ENCODE results near the gene TXNL1. TPM values are rescaled to one million over a fixed set of nuclear protein-coding genes. Genes with fewer than 3 reads are reported as not detected.
A peak's percentile ranks its signal among the peaks of the same experiment; 100 is the strongest.

Gene TXNL1
- total RNA-seq, 1 donor from 2014 or later: 104 TPM

DNA sequence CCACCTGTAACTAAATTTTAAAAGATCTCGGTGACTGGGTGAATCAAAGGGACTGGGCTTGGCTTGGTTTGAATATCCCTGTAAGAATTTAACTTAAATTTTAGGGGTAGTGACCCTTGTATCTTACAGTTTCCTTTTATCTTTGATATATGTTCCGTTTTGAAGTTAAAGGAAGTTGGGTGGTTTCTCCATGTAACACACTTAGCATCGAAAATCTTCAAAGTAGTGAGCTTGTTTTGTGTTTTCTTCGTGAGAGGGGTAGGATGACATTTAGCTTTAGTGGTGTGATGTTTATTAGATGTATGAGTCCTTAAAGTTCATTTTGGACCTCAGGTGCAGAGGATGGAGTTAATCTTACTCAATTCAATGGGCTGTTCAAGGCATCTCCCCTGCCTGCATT is 14.4 kb upstream of the TXNL1 start:
- intact Hi-C loops (cut with micrococcal nuclease): loop anchor here (5.0 kb wide), 1 partner anchor 1066 kb away; the partner anchor contains the start of gene TCF4
- peak overlapping the region; percentile 81 for H3K4me3 Mint-ChIP-seq
- H3K27ac Mint-ChIP-seq: peak overlapping the region; percentile 87
- DNase-seq: no peak
- peaks cover 6% of the 10 kb centered on the region for H3K9me3 Mint-ChIP-seq
- peaks cover 41% of the 10 kb centered on the region for H3K4me1 Mint-ChIP-seq
- H3K27me3 Mint-ChIP-seq: peaks cover 2% of the 10 kb centered on the region
- H3K36me3 Mint-ChIP-seq (ENCODE audit: low read depth): peaks cover 12% of the 10 kb centered on the region

- H3K9me3 Mint-ChIP-seq: peaks cover 6% of the 10 kb centered on the region
- H3K27ac Mint-ChIP-seq: peak overlapping the region; percentile 96
Observed at GRCh38 chr18:56651771-56652092, 13.3 kb upstream of the TXNL1 start.

GRCh38 chr18:56650944-56651770 is 12.8 kb upstream of the TXNL1 start, which contains the start of gene WDR7:
TSS of gene WDR7 (plus strand) at chr18:56651359. CDS start at chr18:56672516, 21,157 bp downstream.
- peaks cover 52% of the 10 kb centered on the region for H3K4me1 Mint-ChIP-seq

More at GRCh38 chr18:56651771-56652092, 13.3 kb upstream of the TXNL1 start:
- H3K27me3 Mint-ChIP-seq: peaks cover 2% of the 10 kb centered on the region
- peaks cover 49% of the 10 kb centered on the region for H3K4me1 Mint-ChIP-seq
- H3K4me3 Mint-ChIP-seq: peak overlapping the region; percentile 96
- H3K36me3 Mint-ChIP-seq (ENCODE audit: low read depth): peaks cover 11% of the 10 kb centered on the region
- no peak for DNase-seq
- intact Hi-C loops (cut with micrococcal nuclease): loop anchor here (1.0 to 5.0 kb wide), 4 partner anchors 13 to 1064 kb away; partner anchors contain the start of genes TCF4 and TXNL1

DNA sequence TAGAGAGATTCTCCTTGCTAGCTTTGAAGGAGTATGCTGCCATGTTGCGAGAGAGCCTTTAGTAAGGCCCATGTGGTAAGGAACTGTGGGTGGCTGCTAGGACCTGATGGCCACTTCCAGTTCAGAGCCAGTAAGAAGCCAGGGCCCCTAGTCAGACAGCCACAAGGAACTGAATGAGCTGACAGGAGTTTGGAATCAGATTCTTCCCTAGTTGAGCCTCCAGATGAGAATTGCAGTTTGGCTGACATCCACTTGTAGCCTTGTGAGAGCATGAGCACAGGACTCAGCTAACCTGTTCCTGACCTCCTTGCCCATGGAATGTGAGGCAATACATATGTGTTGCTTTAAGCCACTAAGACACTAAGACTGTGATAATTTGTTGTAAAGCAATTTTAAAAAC is 11.6 kb upstream of the TXNL1 start:
- intact Hi-C loops (cut with micrococcal nuclease): loop anchor here (2.0 to 5.0 kb wide), 3 partner anchors 59 to 1063 kb away; partner anchors contain the start of gene TCF4
- peaks cover 47% of the 10 kb centered on the region for H3K4me1 Mint-ChIP-seq
- H3K9me3 Mint-ChIP-seq: peaks cover 6% of the 10 kb centered on the region
- H3K4me3 Mint-ChIP-seq: no peak overlapping the region
- peaks cover 2% of the 10 kb centered on the region for H3K27me3 Mint-ChIP-seq
- no peak overlapping the region for H3K27ac Mint-ChIP-seq
- peaks cover 9% of the 10 kb centered on the region for H3K36me3 Mint-ChIP-seq (ENCODE audit: low read depth)
- no peak for DNase-seq

More at GRCh38 chr18:56650944-56651770, 12.8 kb upstream of the TXNL1 start, which contains the start of gene WDR7:
- Mint-ChIP-seq H3K27ac (peak within 1 kb of the TSS; percentile 96), H3K36me3 (ENCODE audit: low read depth) (peaks cover 11% of the 10 kb centered on the region), H3K27me3 (peaks cover 2% of the 10 kb centered on the region), H3K9me3 (peaks cover 6% of the 10 kb centered on the region), H3K4me3 (peak within 1 kb of the TSS; percentile 96)
- peak; percentile 98 for DNase-seq
- intact Hi-C loops (cut with micrococcal nuclease): loop anchor here (1.0 to 5.0 kb wide), 4 partner anchors 13 to 1064 kb away; partner anchors contain the start of genes TCF4 and TXNL1

DNA sequence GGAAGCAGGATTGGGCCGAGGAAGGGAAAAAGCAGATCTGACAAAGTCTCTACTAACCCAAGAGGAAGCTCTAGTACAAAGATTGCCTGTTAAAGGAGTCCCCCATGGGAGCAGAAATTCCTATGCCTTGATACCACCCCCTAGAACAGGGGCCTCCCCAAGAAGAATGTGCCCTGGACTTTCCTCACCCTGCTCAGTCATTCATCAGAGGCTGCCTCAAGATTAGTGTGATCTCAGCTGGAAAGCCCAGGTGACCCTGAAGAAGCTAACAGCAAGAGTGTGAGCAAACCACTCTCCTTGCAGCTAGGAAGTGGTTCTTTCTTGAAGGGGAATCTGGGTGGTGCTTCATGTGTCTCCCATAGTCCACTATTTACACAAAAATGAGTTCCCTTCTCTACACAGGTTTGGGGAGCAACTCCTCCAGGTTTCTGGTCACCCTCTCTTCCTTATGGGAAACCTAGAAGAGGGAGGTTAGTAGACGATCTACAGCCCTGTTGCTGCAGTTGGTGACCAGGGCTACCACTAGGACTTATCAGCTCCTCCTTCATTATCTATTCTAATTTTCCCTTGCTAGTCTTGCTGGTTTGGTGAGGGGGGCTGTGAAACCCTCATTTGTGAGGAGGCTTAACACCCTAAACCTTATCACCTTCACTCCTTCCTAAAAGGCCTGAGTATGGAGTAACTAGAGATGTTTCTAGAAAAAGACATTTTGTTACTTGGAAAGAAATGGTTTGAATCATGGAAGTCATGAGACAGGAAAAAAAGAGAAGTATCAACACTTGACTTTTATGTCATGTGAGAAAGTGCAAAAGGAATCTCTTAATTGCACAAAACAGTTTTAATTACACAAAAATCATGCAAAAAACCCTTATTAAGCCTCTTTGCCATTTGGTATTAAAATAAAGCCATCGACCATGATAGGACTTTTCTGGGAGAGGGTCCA is 9.8 kb upstream of the TXNL1 start:
- Mint-ChIP-seq H3K36me3 (ENCODE audit: low read depth) (peaks cover 5% of the 10 kb centered on the region), H3K27ac (peak overlapping the region; percentile 45), H3K4me3 (peak overlapping the region; percentile 34), H3K4me1 (peaks cover 40% of the 10 kb centered on the region), H3K27me3 (peaks cover 2% of the 10 kb centered on the region), H3K9me3 (peaks cover 6% of the 10 kb centered on the region)
- intact Hi-C loops (cut with micrococcal nuclease): no loop called here
- DNase-seq: no peak

- peak overlapping the region; percentile 52 for H3K27ac Mint-ChIP-seq
Observed at GRCh38 chr18:56647071-56647470, 8.7 kb upstream of the TXNL1 start.

DNA sequence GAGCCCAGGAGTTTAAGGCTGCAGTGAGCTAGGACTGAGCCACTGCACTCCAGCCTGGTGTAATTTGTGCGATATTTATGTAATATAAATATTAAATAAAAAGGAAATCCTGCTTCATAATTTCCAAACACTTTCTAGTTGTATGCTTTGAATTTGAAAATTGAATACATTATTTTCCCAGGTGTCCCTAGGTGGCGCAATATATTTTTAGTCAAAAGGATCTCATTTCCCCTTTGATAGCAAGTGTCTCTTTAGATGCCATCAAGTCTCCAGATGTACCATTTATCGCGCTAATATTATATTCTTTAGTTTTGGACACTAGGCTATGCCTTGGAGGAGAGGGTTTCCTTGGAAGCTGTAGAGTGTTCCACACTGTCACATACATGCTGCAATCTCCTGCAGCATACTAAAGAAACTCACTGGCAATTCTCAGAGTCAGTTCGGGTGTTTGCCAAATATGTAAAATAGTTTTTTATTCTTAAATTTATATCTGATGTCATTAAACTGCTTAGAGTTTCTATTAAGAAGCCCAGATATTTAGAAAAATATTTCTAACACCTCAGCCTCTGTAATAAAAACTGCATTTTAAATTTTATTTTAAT is 7.1 kb upstream of the TXNL1 start:
- Mint-ChIP-seq H3K36me3 (ENCODE audit: low read depth) (no peaks in the 10 kb centered on the region), H3K4me3 (no peak overlapping the region), H3K27ac (no peak overlapping the region), H3K4me1 (peaks cover 22% of the 10 kb centered on the region), H3K9me3 (no peaks in the 10 kb centered on the region), H3K27me3 (no peaks in the 10 kb centered on the region)
- intact Hi-C loops (cut with micrococcal nuclease): no loop called here
- peak; percentile 71 for DNase-seq

More at GRCh38 chr18:56647071-56647470, 8.7 kb upstream of the TXNL1 start:
- peaks cover 31% of the 10 kb centered on the region for H3K4me1 Mint-ChIP-seq
- peaks cover 6% of the 10 kb centered on the region for H3K9me3 Mint-ChIP-seq
- peak; percentile 65 for DNase-seq
- H3K27me3 Mint-ChIP-seq: peaks cover 2% of the 10 kb centered on the region
- intact Hi-C loops (cut with micrococcal nuclease): no loop called here
- H3K4me3 Mint-ChIP-seq: peak overlapping the region; percentile 12
- peaks cover 3% of the 10 kb centered on the region for H3K36me3 Mint-ChIP-seq (ENCODE audit: low read depth)

- no peak overlapping the region for H3K4me3 Mint-ChIP-seq
- DNase-seq: no peak
- peaks cover 10% of the 10 kb centered on the region for H3K9me3 Mint-ChIP-seq
- H3K27me3 Mint-ChIP-seq: no peaks in the 10 kb centered on the region
- intact Hi-C loops (cut with micrococcal nuclease): no loop called here
- peaks cover 7% of the 10 kb centered on the region for H3K36me3 Mint-ChIP-seq (ENCODE audit: low read depth)
- no peak overlapping the region for H3K27ac Mint-ChIP-seq
- peaks cover 31% of the 10 kb centered on the region for H3K4me1 Mint-ChIP-seq
Observed at GRCh38 chr18:56643381-56643780, 5.0 kb upstream of the TXNL1 start.

GRCh38 chr18:56641714-56642337 is 3.4 kb upstream of the TXNL1 start:
- peaks cover 10% of the 10 kb centered on the region for H3K9me3 Mint-ChIP-seq
- peaks cover 14% of the 10 kb centered on the region for H3K36me3 Mint-ChIP-seq (ENCODE audit: low read depth)
- intact Hi-C loops (cut with micrococcal nuclease): no loop called here
- H3K4me1 Mint-ChIP-seq: peaks cover 23% of the 10 kb centered on the region
- no peak overlapping the region for H3K4me3 Mint-ChIP-seq
- DNase-seq: no peak
- H3K27me3 Mint-ChIP-seq: no peaks in the 10 kb centered on the region
- no peak overlapping the region for H3K27ac Mint-ChIP-seq

DNA sequence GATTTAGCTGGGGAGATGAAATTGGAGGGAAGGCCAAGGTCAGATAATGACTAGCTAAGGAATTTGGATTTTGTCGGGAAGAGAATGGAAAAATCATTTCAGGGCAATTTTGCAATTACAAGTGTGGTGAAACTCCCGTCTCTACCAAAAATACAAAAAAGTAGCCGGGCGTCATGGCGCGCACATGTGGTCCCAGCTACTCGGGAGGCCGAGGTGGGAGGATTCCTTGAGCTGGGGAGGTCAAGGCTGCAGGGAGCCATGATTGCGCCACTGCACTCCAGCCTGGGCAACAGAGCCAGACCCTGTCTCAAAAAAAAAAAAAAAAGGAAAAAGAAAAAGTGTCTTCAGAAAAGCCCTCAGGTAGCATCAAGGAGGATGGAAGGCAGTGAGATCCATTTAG is 1.2 kb upstream of the TXNL1 start:
- intact Hi-C loops (cut with micrococcal nuclease): loop anchor here (5.0 to 10.0 kb wide), 2 partner anchors 945 to 983 kb away; partner anchors contain the start of genes FECH and NARS1
- H3K27ac Mint-ChIP-seq: peak overlapping the region; percentile 96
- no peaks in the 10 kb centered on the region for H3K27me3 Mint-ChIP-seq
- H3K9me3 Mint-ChIP-seq: peaks cover 10% of the 10 kb centered on the region
- no peak for DNase-seq
- H3K36me3 Mint-ChIP-seq (ENCODE audit: low read depth): peaks cover 21% of the 10 kb centered on the region
- H3K4me3 Mint-ChIP-seq: peak overlapping the region; percentile 98
- H3K4me1 Mint-ChIP-seq: peaks cover 32% of the 10 kb centered on the region

GRCh38 chr18:56639104-56639381 is 651 bp upstream of the TXNL1 start:
- intact Hi-C loops (cut with micrococcal nuclease): loop anchor here (5.0 to 10.0 kb wide), 2 partner anchors 946 to 983 kb away; partner anchors contain the start of genes FECH and NARS1
- peaks cover 35% of the 10 kb centered on the region for H3K4me1 Mint-ChIP-seq

GRCh38 chr18:56637711-56638231 is 621 bp downstream of the TXNL1 start:
- DNase-seq: no peak
- Mint-ChIP-seq H3K4me1 (peaks cover 38% of the 10 kb centered on the region), H3K27ac (peak overlapping the region; percentile 96), H3K36me3 (ENCODE audit: low read depth) (peaks cover 33% of the 10 kb centered on the region), H3K27me3 (no peaks in the 10 kb centered on the region), H3K9me3 (peaks cover 10% of the 10 kb centered on the region), H3K4me3 (peak overlapping the region; percentile 98)
- intact Hi-C loops (cut with micrococcal nuclease): loop anchor here (1.0 to 10.0 kb wide), 3 partner anchors 14 to 985 kb away; partner anchors contain the start of genes FECH, NARS1 and WDR7

More at GRCh38 chr18:56639104-56639381, 651 bp upstream of the TXNL1 start:
- H3K4me3 Mint-ChIP-seq: peak overlapping the region; percentile 98
- peaks cover 10% of the 10 kb centered on the region for H3K9me3 Mint-ChIP-seq
- peak overlapping the region; percentile 96 for H3K27ac Mint-ChIP-seq
- H3K36me3 Mint-ChIP-seq (ENCODE audit: low read depth): peaks cover 25% of the 10 kb centered on the region
- H3K27me3 Mint-ChIP-seq: no peaks in the 10 kb centered on the region
- DNase-seq: no peak
